ENCODE measurements around the gene AUTS2. TPM values are rescaled to one million over a fixed set of nuclear protein-coding genes. Genes with fewer than 3 reads are reported as not detected.

Gene AUTS2
- total RNA-seq, 1 experiment from 2014 or later: 256 TPM

GRCh38 chr7:70725448-70725847 lies 1127.2 kb downstream of the AUTS2 start:
- Histone ChIP-seq H2AFZ (ENCODE audit: low read length) (no peak overlapping the region), H3K79me2 (ENCODE audit: insufficient read depth, low read length) (peaks cover 20% of the 10 kb centered on the region; the same call in 1 of the 2 replicates), H4K91ac (ENCODE audit: insufficient read length, low read depth, low read length) (no peak overlapping the region), H3K18ac (ENCODE audit: insufficient read length, low read depth, low read length) (no peak overlapping the region), H3T11ph (ENCODE audit: low read length) (no peak overlapping the region), H3K23ac (ENCODE audit: insufficient read length, low read depth, low read length) (no peak overlapping the region), H4K5ac (ENCODE audit: insufficient read length, low read depth, low read length) (no peak overlapping the region), H2BK120ac (ENCODE audit: low read depth, low read length, poor library complexity, severe bottlenecking) (no peak overlapping the region), H3K9ac (ENCODE audit: extremely low read depth, insufficient read length, low read length) (no peak overlapping the region), H2BK5ac (ENCODE audit: insufficient read length, low read length) (no peak overlapping the region), H3K4ac (ENCODE audit: low read depth, low read length) (no peak overlapping the region), H3K27me3 (ENCODE audit: insufficient read depth, low read length) (no peaks in the 10 kb centered on the region), H2BK15ac (ENCODE audit: low read depth, low read length) (no peak overlapping the region), H3K23me2 (ENCODE audit: insufficient read length, low read depth, low read length, poor library complexity, severe bottlenecking) (peaks cover 2% of the 10 kb centered on the region), H2BK20ac (ENCODE audit: low read depth, low read length, poor library complexity, severe bottlenecking) (no peak overlapping the region), H4K8ac (replicated peaks; ENCODE audit: insufficient read length, low read depth, low read length) (no peak overlapping the region), H3K79me1 (ENCODE audit: insufficient read depth, low read depth, low read length, poor library complexity, severe bottlenecking) (peaks cover 16% of the 10 kb centered on the region), H2BK12ac (ENCODE audit: insufficient read length, low read depth, low read length) (no peak overlapping the region), H3K9me3 (ENCODE audit: control insufficient read depth, low read depth, low read length) (no peaks in the 10 kb centered on the region), H3K27ac (ENCODE audit: insufficient read length, low read depth, low read length) (no peak overlapping the region), H3K14ac (ENCODE audit: insufficient read depth, low read length) (no peak overlapping the region), H3K56ac (ENCODE audit: insufficient read length, low read depth, low read length) (no peak overlapping the region), H2AK5ac (ENCODE audit: insufficient read length, low read length) (no peak overlapping the region), H4K20me1 (ENCODE audit: control insufficient read depth, insufficient read depth, insufficient read length) (no peaks in the 10 kb centered on the region), H3K4me2 (ENCODE audit: insufficient read depth, insufficient read length, low read length) (no peak overlapping the region), H3K4me1 (ENCODE audit: insufficient read depth, low read length) (peaks cover 21% of the 10 kb centered on the region)
- peaks cover 6 to 38% (median 30%) of the 10 kb centered on the region in 3 experiments for H3K36me3 Mint-ChIP-seq (ENCODE audit: insufficient read depth in 1 of 3, low read depth in 3 of 3)
- DNase-seq: no peak
- no peaks in the 10 kb centered on the region for H3K27me3 Mint-ChIP-seq (ENCODE audit: low read depth)
- H3K4me1 Mint-ChIP-seq: peaks cover 85 to 93% of the 10 kb centered on the region in 2 experiments
- H3K9me3 Mint-ChIP-seq: peaks cover 2 to 3% of the 10 kb centered on the region in 2 experiments; a peak in 1 of 5 replicates
- no CpG with 5 or more reads among the region's 2 CpGs for WGBS (ENCODE audit: extremely low coverage, insufficient read length, low lambda C conversion rate)
- TF ChIP-seq CTCF (conservative IDR thresholded peaks at IDR 0.05): no peak
- H3K4me3 Mint-ChIP-seq: peak overlapping the region in 1 of 2 experiments; percentile 37; a peak in 3 of 5 replicates
- peak overlapping the region in 1 of 3 experiments; percentile 90; a peak in 3 of 7 replicates for H3K27ac Mint-ChIP-seq

Data from H9 (cell line).